ENCODE measurements around the gene XYLT1.

The XYLT1 gene

GRCh38 chr16:17459903-17460521 is 10.7 kb downstream of the XYLT1 start:
- DNase-seq: peak; percentile 48

GRCh38 chr16:17457997-17458396 is 12.8 kb downstream of the XYLT1 start:
- DNase-seq: no peak

GRCh38 chr16:17457513-17457912 is 13.2 kb downstream of the XYLT1 start:
- no peak for DNase-seq

- peak; percentile 38 for DNase-seq
Measured at GRCh38 chr16:17454162-17454730, 16.5 kb downstream of the XYLT1 start.

GRCh38 chr16:17453364-17454038 is 17.3 kb downstream of the XYLT1 start:
- DNase-seq: no peak

GRCh38 chr16:17452922-17453321 is 17.8 kb downstream of the XYLT1 start:
- peak; percentile 76 for DNase-seq

- DNase-seq: no peak
Measured at GRCh38 chr16:17451843-17452242, 18.9 kb downstream of the XYLT1 start.

- no peak for DNase-seq
Measured at GRCh38 chr16:17450291-17450690, 20.5 kb downstream of the XYLT1 start.

GRCh38 chr16:17448640-17449638 is 21.8 kb downstream of the XYLT1 start:
- DNase-seq: no peak

- no peak for DNase-seq
Measured at GRCh38 chr16:17447101-17447569, 23.6 kb downstream of the XYLT1 start.

GRCh38 chr16:17446661-17447060 is 24.1 kb downstream of the XYLT1 start:
- DNase-seq: no peak

GRCh38 chr16:17445421-17445820 is 25.3 kb downstream of the XYLT1 start:
- DNase-seq: no peak

GRCh38 chr16:17444658-17445057 is 26.1 kb downstream of the XYLT1 start:
- DNase-seq: no peak

GRCh38 chr16:17440131-17440530 is 30.6 kb downstream of the XYLT1 start:
- no peak for DNase-seq

GRCh38 chr16:17439580-17439979 is 31.2 kb downstream of the XYLT1 start:
- DNase-seq: no peak

GRCh38 chr16:17437981-17438380 is 32.8 kb downstream of the XYLT1 start:
- DNase-seq: no peak

- DNase-seq: peak; percentile 30
Measured at GRCh38 chr16:17437127-17437720, 33.5 kb downstream of the XYLT1 start.

- no peak for DNase-seq
Measured at GRCh38 chr16:17435318-17435717, 35.4 kb downstream of the XYLT1 start.

GRCh38 chr16:17433577-17434451 is 36.9 kb downstream of the XYLT1 start:
- DNase-seq: no peak

GRCh38 chr16:17432901-17433576 is 37.7 kb downstream of the XYLT1 start:
- peak; percentile 61 for DNase-seq

Measured in fibroblast of skin of abdomen (primary cell).